ENCODE results near the gene CATSPER1. TPM values are rescaled to one million over a fixed set of nuclear protein-coding genes. Genes with fewer than 3 reads are reported as not detected.

CATSPER1 gene
- total RNA-seq, 1 experiment from 2014 or later: not detected

DNA sequence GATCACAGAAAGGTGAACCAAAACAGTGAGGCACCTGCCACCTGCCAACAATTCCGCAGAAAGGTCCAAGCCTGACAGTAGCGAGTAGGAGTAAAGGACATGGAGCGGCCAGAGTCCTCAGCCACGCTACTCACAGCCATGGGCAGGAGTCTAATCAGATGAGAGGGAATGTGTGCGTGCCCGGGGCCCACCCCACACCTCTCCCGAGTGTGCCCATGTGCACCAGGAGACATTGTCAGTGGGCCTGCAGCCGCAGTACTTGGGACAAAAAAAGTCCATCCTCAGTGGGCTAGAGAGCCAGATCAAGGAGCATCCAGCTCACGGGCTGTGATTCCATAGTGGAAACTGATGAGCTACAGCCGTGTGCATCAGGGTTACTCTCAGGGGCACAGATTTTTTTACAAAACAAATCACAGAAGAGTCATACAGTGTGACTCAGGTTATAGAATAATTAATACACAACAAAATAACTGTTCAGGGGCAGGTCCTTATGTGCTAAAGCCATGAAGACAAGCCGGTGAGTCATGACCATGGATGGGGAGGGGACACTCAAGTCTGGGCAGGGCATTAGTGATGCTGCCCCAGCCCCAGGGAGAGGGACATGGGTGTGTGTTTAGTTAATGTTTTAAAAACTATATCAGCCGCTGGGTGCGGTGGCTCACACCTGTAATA, 52.7 kb downstream of the CATSPER1 start:
- Histone ChIP-seq H3K27ac (ENCODE audit: low read depth, low read length, poor library complexity, severe bottlenecking) (no peak overlapping the region), H3K27me3 (replicated peaks; ENCODE audit: insufficient read depth, low read depth, low read length, poor library complexity) (no peaks in the 10 kb centered on the region), H3K36me3 (ENCODE audit: insufficient read depth, low read length, poor library complexity, severe bottlenecking) (peaks cover 46% of the 10 kb centered on the region), H3K9me3 (ENCODE audit: low read depth, low read length, poor library complexity, severe bottlenecking) (no peaks in the 10 kb centered on the region), H3K4me3 (ENCODE audit: low read depth, low read length, poor library complexity, severe bottlenecking) (no peak overlapping the region), H3K4me1 (ENCODE audit: insufficient read depth, low read length, poor library complexity, severe bottlenecking) (no peaks in the 10 kb centered on the region)
- no peak for DNase-seq (ENCODE audit: low spot score)
- intact Hi-C loops (cut with micrococcal nuclease; ENCODE audit: unreplicated experiment): no loop called here
- ChIA-PET CTCF (no interaction called here), POLR2A (ENCODE audit: low non-redundant PET) (interaction anchor here (0.7 kb wide), 1 partner anchor 253 kb away, joined by 26 read pairs; the partner anchor contains the start of gene RNASEH2C)
- TF ChIP-seq, protein P1, sequence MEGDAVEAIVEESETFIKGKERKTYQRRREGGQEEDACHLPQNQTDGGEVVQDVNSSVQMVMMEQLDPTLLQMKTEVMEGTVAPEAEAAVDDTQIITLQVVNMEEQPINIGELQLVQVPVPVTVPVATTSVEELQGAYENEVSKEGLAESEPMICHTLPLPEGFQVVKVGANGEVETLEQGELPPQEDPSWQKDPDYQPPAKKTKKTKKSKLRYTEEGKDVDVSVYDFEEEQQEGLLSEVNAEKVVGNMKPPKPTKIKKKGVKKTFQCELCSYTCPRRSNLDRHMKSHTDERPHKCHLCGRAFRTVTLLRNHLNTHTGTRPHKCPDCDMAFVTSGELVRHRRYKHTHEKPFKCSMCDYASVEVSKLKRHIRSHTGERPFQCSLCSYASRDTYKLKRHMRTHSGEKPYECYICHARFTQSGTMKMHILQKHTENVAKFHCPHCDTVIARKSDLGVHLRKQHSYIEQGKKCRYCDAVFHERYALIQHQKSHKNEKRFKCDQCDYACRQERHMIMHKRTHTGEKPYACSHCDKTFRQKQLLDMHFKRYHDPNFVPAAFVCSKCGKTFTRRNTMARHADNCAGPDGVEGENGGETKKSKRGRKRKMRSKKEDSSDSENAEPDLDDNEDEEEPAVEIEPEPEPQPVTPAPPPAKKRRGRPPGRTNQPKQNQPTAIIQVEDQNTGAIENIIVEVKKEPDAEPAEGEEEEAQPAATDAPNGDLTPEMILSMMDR (conservative IDR thresholded peaks at IDR 0.05; ENCODE audit: low read depth, low read length): no peak
- no peak for TF ChIP-seq EZH2 (IDR thresholded peaks at IDR 0.05; ENCODE audit: borderline replicate concordance, low read depth, low read length, poor library complexity, severe bottlenecking)
- BruUV-seq (replicated peaks): TSS peak; percentile 15

- no peak for DNase-seq (ENCODE audit: low spot score)
- TF ChIP-seq, protein P1 (conservative IDR thresholded peaks at IDR 0.05; ENCODE audit: low read depth, low read length): no peak
- no peak for TF ChIP-seq EZH2 (IDR thresholded peaks at IDR 0.05; ENCODE audit: borderline replicate concordance, low read depth, low read length, poor library complexity, severe bottlenecking)
- H3K27me3 ChIP-seq (replicated peaks; ENCODE audit: insufficient read depth, low read depth, low read length, poor library complexity): no peaks in the 10 kb centered on the region
- no TSS peak for BruUV-seq (replicated peaks)
- intact Hi-C loops (cut with micrococcal nuclease; ENCODE audit: unreplicated experiment): no loop called here
- CTCF ChIA-PET: no interaction called here
- POLR2A ChIA-PET (ENCODE audit: low non-redundant PET): no interaction called here
- peaks cover 46% of the 10 kb centered on the region for H3K36me3 ChIP-seq (ENCODE audit: insufficient read depth, low read length, poor library complexity, severe bottlenecking)
- no peak overlapping the region for H3K27ac ChIP-seq (ENCODE audit: low read depth, low read length, poor library complexity, severe bottlenecking)
- H3K4me3 ChIP-seq (ENCODE audit: low read depth, low read length, poor library complexity, severe bottlenecking): no peak overlapping the region
- H3K4me1 ChIP-seq (ENCODE audit: insufficient read depth, low read length, poor library complexity, severe bottlenecking): no peaks in the 10 kb centered on the region
- H3K9me3 ChIP-seq (ENCODE audit: low read depth, low read length, poor library complexity, severe bottlenecking): no peaks in the 10 kb centered on the region
Observed at GRCh38 chr11:65972116-65972515, 54.2 kb downstream of the CATSPER1 start.

DNA sequence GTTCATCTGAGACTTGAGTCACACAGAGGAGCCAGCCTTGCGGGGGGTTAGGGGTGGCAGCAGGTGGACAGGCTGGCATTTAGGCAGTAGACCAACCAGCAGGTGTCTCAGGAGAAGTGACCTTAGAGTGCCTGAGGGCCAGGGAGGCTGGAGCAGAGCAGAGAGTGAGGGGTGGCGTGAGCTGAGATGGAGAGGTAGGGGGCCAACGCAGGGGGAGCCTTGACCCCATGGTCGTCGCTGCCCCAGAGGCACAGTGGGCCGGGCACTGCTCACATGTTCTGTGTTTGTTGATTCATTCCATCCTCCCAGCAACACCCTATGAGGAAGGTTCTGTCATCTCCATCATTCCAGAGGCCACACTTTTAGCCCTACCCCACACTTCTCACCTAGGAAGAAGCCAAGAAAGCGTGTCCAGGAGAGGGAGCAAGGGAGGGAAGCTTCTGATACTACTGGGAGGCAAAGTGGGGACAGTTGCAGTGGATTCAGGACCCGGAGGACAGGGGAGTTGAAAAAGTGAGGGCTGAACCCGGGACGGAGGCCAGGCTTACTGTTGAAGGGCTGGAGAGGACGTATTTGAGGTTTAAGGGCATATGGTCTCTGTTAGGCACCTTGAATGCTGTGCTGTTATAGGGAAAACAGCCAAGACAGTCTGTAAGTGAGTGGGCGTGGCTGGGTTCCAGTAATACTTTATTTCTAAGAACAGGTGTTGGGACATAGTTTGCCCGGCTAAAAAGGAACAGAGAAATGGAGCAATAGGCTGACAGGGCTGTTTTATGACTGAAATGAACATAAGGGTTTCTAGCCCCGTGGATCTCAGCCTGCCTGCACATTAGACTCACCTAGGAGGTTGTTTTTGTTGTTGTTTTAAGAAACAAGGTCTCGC, 57.4 kb downstream of the CATSPER1 start:
- H3K4me3 ChIP-seq (ENCODE audit: low read depth, low read length, poor library complexity, severe bottlenecking): no peak overlapping the region
- DNase-seq (ENCODE audit: low spot score): no peak
- CTCF ChIA-PET: no interaction called here
- BruUV-seq (replicated peaks): no TSS peak
- no peaks in the 10 kb centered on the region for H3K9me3 ChIP-seq (ENCODE audit: low read depth, low read length, poor library complexity, severe bottlenecking)
- no peak overlapping the region for H3K27ac ChIP-seq (ENCODE audit: low read depth, low read length, poor library complexity, severe bottlenecking)
- intact Hi-C loops (cut with micrococcal nuclease; ENCODE audit: unreplicated experiment): no loop called here
- no peak for TF ChIP-seq EZH2 (IDR thresholded peaks at IDR 0.05; ENCODE audit: borderline replicate concordance, low read depth, low read length, poor library complexity, severe bottlenecking)
- TF ChIP-seq, protein P1 (conservative IDR thresholded peaks at IDR 0.05; ENCODE audit: low read depth, low read length): no peak
- peaks cover 70% of the 10 kb centered on the region for H3K36me3 ChIP-seq (ENCODE audit: insufficient read depth, low read length, poor library complexity, severe bottlenecking)
- POLR2A ChIA-PET (ENCODE audit: low non-redundant PET): no interaction called here
- H3K4me1 ChIP-seq (ENCODE audit: insufficient read depth, low read length, poor library complexity, severe bottlenecking): no peaks in the 10 kb centered on the region
- no peaks in the 10 kb centered on the region for H3K27me3 ChIP-seq (replicated peaks; ENCODE audit: insufficient read depth, low read depth, low read length, poor library complexity)

Measured in A673 (cell line).